Tracheal epithelial cell (primary cell): ENCODE results near the gene RPL9. TPM values are rescaled to one million over a fixed set of nuclear protein-coding genes. Genes with fewer than 3 reads are reported as not detected.

ENCODE experiments used
- total RNA-seq: library from RNA; depleted of rRNA; stranded (reverse); fragments of >200 nt; gene quantifications from 2 replicates; pipeline ENCODE4 v1.2.1, GENCODE V29; 2014

RPL9 gene
- 3,787 and 4,566 TPM in 2 replicates for total RNA-seq

GRCh38 chr4:39458505-39459300, at the start of gene RPL9, which contains the start of gene LIAS:
Gene RPL9, minus strand, starts transcription at chr4:39458922. Its CDS starts 483 bp downstream, at chr4:39458439.
Gene LIAS, plus strand, starts transcription at chr4:39459056. Its CDS starts 62 bp downstream, at chr4:39459118.

GRCh38 chr4:39406763-39407583, 51.7 kb downstream of the RPL9 start, which contains the start of gene KLB:
Gene KLB, plus strand, starts transcription at chr4:39406930. Its CDS starts 20 bp downstream, at chr4:39406950.

Other genes with a start within 250 kb of the RPL9 start
- gene RFC1, start 92.6 kb downstream of the RPL9 start, total RNA-seq = 45.8 and 53.7 TPM in 2 replicates
- gene KLB, start 52.0 kb downstream of the RPL9 start, total RNA-seq = under 0.01 TPM in 1 of 2 replicates, not detected in the other
- 10.6 and 14.3 TPM in 2 replicates for gene LIAS, start 134 bp upstream of the RPL9 start, total RNA-seq
- gene UGDH, start 68.5 kb upstream of the RPL9 start, total RNA-seq = 30.7 and 79.8 TPM in 2 replicates
- 22.9 and 28.6 TPM in 2 replicates for gene SMIM14, start 179.9 kb upstream of the RPL9 start, total RNA-seq
- 14.2 and 23.9 TPM in 2 replicates for gene UBE2K, start 239.2 kb upstream of the RPL9 start, total RNA-seq